Activated CD4-positive, alpha-beta T cell treated with anti-CD3 and anti-CD28 coated beads for 4 hours (primary cell): Measurements from ENCODE around the gene ATP11A.

Source experiments
- DNase-seq, 2 donors: peaks; one replicate each; pipeline ENCODE4 v3.0.0-alpha.2; 2020

ATP11A gene

GRCh38 chr13:112803422-112803821 is 113.6 kb downstream of the ATP11A start:
- DNase-seq, result no peak

- DNase-seq, result no peak
These were observed 114.5 kb downstream of the ATP11A start for GRCh38 chr13:112804374-112804773.

- no peak for DNase-seq
These were observed 117.2 kb downstream of the ATP11A start for GRCh38 chr13:112806739-112807652.

DNA sequence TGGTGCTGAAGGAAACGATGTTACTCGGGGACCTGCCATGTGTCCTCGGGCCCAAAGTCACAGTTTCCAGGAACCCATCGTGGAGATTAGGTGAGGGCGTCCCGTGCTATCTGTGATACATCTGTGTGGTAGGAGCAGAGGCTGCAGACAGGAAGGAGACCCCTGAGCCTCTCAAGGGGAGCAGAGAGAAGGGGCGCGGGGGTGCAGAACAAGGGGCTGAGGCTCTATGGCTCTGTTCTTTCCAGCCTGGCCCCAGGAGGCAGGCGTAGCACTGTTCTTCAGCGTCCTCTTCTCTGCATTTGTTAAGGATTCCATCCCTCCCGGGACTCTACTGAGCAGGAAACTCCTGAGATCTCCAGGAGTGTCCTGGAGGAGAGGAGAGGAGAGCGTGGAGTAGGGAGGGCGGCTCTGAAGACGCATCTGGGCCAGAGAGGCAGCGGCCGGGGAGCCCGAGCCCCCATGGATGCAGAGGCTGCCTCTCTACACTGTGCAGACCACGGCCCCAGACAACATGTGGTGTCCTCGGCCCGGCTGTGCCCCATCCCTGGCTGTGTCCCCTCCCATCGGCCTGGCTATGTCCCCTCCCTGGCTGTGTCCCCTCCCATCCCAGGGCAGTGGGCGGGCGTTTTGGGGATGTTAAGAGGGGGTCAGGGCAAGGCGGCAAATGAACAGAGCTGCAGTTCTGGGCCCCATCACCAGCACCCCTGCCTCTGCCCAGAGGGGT is 118.0 kb downstream of the ATP11A start:
- no peak for DNase-seq

DNA sequence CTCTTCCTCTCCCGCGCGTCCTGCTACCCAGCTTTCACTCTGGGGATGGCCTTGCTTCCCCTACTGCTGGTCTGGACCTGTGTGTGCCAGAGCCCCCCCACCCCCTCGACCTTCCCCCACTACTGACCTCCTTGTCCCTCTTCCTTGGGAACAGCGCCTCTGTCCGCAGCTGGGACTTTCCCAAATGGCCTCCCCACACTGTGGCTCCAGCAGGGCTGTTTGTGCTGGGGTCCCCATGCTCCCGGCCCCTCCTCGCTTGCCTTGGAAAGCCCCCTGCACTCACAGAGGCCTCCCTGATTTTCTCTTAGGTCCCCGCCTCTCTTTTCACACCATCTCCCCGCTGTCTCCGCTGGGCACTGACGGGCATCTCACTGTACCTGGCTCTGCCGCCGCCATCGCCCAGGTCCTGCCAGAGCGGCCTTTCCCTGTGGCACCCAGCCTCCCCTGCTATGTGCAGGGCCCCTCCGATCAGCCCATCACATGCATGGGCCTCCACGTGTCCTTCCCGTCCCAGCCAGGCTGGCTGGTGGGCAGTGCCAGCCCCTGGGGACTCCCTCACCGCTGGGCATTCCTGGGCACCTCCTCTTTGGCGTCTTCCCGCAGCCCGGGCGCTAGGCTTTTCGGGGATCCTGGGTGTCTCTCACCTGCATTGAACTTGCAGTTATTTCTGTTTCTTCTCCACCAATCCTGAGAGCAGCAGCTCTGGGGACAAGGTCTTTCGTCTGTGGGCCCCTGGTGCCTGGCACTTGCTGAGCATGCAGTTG is 118.7 kb downstream of the ATP11A start:
- no peak for DNase-seq

GRCh38 chr13:112809332-112810315 is 119.8 kb downstream of the ATP11A start:
- no peak for DNase-seq

DNA sequence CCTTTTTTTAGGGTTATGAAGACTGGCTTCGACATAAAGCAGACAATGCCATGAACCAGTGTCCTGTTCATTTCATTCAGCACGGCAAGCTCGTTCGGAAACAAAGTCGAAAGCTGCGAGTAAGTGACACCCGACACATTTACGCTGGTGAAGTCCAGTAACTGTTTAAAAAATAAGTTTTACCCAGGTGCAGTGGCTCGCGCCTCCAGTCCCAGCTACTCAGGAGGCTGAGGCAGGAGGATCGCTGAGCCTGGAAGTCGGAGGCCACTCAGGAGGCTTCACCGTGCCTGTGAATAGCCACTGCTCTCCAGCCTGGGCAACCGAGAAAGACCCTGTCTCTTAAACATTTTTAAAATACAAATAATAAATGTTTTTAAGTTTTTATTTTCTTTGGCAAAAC is 120.8 kb downstream of the ATP11A start:
- DNase-seq, result no peak

- no peak for DNase-seq
These were observed 122.6 kb downstream of the ATP11A start for GRCh38 chr13:112812306-112813055.

- DNase-seq, result no peak
These were observed 123.7 kb downstream of the ATP11A start for GRCh38 chr13:112813552-112813951.

GRCh38 chr13:112814905-112815585 is 125.2 kb downstream of the ATP11A start:
- DNase-seq, result no peak

- no peak for DNase-seq
These were observed 126.0 kb downstream of the ATP11A start for GRCh38 chr13:112815871-112816270.

DNA sequence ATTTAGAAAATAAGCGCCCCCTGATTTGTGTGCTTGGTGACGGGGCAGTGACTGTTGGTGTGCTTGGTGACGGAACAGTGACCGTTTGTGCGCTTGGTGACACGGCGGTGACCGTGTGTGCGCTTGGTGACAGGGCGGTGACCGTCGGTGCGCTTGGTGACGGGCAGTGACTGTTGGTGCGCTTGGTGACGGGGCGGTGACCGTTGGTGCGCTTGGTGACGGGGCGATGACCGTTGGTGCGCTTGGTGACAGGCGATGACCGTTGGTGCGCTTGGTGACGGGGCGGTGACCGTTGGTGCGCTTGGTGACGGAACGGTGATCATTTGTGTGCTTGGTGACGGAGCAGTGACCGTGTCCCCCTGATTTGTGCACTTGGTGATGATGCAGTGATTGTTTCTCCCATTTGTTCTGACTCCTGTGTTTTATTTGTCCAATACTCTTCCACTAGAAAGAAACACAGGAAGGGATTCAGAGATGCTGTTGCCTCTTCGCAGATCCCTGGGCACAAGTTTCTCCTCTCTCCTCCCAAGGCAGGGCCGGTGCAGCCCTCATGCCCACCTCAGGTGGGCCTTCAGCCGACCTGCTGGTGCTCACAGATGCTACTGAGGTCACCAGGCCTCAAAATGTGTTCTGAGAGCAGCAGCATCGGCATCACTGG is 128.3 kb downstream of the ATP11A start:
- no peak for DNase-seq

GRCh38 chr13:112818698-112819045 is 128.8 kb downstream of the ATP11A start:
- no peak for DNase-seq

DNA sequence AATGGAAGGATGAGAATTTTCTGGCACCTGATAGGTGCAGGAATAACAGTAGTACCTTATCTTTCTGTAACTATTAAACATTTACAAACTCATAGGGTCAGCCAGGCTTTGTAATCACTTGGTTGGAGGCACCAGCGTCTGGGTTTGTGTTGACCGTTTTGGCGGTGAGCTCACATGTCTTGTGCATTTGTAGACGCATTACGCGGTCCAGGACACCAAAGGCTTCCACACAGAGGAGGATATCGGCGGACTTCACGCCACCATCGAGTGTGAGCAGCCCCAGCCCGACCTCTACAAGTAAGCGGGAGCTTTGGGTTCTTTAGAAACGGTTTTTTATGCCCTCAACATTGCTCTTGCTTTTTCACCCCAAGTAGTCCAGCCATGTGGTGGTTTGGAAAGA is 129.3 kb downstream of the ATP11A start:
- DNase-seq, result no peak

DNA sequence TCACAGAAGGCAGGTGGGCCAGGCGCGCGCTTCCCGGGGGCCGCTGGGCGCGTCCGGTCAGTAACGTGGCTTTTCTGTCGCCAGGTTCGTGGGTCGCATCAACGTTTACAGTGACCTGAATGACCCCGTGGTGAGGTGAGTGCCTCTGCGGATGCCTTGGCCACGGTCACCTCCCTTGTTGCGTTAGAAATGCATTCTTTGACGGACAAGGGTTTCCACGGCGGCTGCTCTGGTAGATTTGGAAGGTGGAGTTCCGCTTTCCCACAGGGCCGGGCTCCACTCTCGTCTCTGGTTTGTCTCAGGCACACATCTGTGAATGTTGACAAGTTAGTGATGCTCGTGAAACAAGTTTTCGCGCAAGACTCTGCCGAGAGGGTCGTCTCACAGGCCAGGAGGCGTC is 130.0 kb downstream of the ATP11A start:
- DNase-seq, result no peak

GRCh38 chr13:112820318-112820717 is 130.5 kb downstream of the ATP11A start:
- no peak for DNase-seq

- no peak for DNase-seq
These were observed 131.7 kb downstream of the ATP11A start for GRCh38 chr13:112821340-112822055.

DNA sequence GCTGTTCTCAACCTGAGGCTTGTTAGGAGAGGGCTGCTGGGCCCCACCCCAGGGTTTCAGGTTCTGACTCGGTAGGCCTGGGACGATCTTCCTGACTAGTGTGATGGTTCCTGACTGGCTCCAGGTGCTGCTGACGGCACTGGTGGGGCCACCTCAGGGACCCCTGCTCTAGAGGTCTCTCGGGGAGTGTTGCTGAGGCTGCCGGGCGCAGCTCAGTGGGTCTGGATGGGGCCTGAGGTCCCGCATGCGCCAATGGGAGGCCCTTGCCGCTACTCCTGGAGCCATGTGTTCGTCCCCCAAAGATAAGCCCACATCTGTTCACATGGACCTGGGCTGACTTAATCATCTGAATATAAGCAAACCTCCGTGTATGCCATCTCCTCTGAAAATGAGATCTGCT is 133.0 kb downstream of the ATP11A start:
- DNase-seq, result no peak

DNA sequence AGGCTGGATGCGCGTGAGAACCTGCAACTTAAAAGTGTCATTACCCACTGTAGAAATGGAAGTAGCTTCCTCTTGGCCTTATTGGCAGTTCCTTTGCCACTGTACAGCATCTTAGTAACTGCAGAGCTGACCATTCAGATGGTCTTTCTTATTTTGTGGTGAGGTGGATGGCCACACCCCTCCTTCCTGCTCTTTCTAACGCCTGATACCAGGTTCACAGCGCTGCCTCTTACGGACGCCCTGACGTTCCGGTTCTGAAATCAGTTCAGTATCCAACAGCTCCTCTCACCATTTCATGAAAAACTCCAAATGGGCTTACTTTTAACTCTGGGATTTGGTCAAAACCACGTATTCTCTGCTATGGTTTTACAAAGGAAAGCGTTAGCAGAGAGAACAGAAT is 134.6 kb downstream of the ATP11A start:
- DNase-seq, result no peak

DNA sequence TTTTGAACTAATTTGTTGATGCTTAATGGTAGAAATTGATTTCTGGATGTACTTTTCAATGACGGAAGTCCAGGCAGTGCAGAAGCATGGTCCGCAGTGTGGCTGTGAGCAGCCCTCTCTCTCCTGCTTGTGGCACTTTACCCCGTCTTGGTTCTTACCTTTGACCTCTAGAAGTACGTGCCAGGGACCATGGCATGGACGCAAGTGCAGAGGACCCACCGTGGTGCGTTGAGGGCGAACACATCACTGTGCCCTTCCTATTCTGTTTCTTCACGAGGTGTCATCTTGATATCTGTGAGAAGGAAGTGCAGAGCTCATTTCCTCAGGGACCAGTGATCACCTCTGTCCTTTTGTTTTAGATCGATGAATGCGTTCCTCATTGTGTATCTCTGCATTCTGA is 135.2 kb downstream of the ATP11A start:
- DNase-seq, result no peak
